HepG2 (cell line): ENCODE measurements around the gene HNRNPUL2. TPM values are rescaled to one million over a fixed set of nuclear protein-coding genes. Genes with fewer than 3 reads are reported as not detected.

Experiments used
- BCL3 ChIP-seq: sonication (generic); formaldehyde crosslinking; IDR thresholded peaks from 2 replicates; pipeline ENCODE4 v1.5.1; 2020; ENCODE audit warnings: mild to moderate bottlenecking, missing genetic modification reagents, moderate library complexity
- DNMT3B ChIP-seq: conservative IDR thresholded peaks from 2 replicates; pipeline ENCODE4 v1.6.1; 2016; ENCODE audit warnings: missing biosample characterization, control low read depth
- ERF ChIP-seq: IDR thresholded peaks from 2 replicates; pipeline ENCODE4 v1.6.1; 2018; ENCODE audit warnings: missing biosample characterization, missing genetic modification reagents
- HMG20A ChIP-seq: IDR thresholded peaks from 2 replicates; pipeline ENCODE4 v1.6.1; 2016; ENCODE audit warnings: borderline replicate concordance
- HNF1A ChIP-seq, 2 experiments: sonication (generic) in 1 of 2; formaldehyde crosslinking in 1 of 2; IDR thresholded peaks; 2 replicates each; pipeline versions ENCODE4 v1.4.0 to v1.6.1; 2016 to 2020; ENCODE audit warnings: borderline replicate concordance in 1 of 2, low read depth in 1 of 2, mild to moderate bottlenecking in 1 of 2, missing genetic modification reagents in 1 of 2
- NCOA2 ChIP-seq: sonication (generic); formaldehyde crosslinking; IDR thresholded peaks from 2 replicates; pipeline ENCODE4 v1.8.0; 2022; ENCODE audit warnings: inconsistent platforms
- RORA ChIP-seq: sonication (generic); formaldehyde crosslinking; IDR thresholded peaks from 2 replicates; pipeline ENCODE4 v1.5.0; 2020; ENCODE audit warnings: mild to moderate bottlenecking, missing genetic modification reagents, moderate library complexity
- ZKSCAN1 ChIP-seq: fragments of 150-350 bp; IDR thresholded peaks from 2 replicates; pipeline ENCODE4 v1.6.1; 2014; ENCODE audit warnings: low read length
- ZMYM3 ChIP-seq: sonication (generic); formaldehyde crosslinking; IDR thresholded peaks from 2 replicates; pipeline ENCODE4 v1.5.1; 2020; ENCODE audit warnings: mild to moderate bottlenecking, missing genetic modification reagents
- ZNF230 ChIP-seq: sonication (generic); formaldehyde crosslinking; IDR thresholded peaks from 2 replicates; pipeline ENCODE4 v1.4.0; 2020; ENCODE audit warnings: mild to moderate bottlenecking, missing genetic modification reagents
- ZNF484 ChIP-seq: sonication (generic); formaldehyde crosslinking; IDR thresholded peaks from 2 replicates; pipeline ENCODE4 v1.5.1; 2020; ENCODE audit warnings: mild to moderate bottlenecking, low read depth, missing genetic modification reagents, borderline replicate concordance
- ZNF570 ChIP-seq: sonication (generic); formaldehyde crosslinking; IDR thresholded peaks from 2 replicates; pipeline ENCODE4 v1.4.0; 2020; ENCODE audit warnings: mild to moderate bottlenecking, missing genetic modification reagents, borderline replicate concordance
- polyA plus RNA-seq, 8 experiments: library from polyadenylated mRNA; depleted of rRNA in 3 of 8; stranded (reverse) in 7 of 8; unstranded in 1 of 8; fragments of >200 nt; fragmentation: Illumina TruSeq in 4 of 8; extraction: Trizol in 4 of 8; gene quantifications; 2 replicates each; pipeline versions ENCODE4 v1.2.1 to v1.2.3, GENCODE V29; 2011 to 2016; ENCODE audit warnings: low read depth in 4 of 8, missing spikeins in 1 of 8, mixed read lengths in 1 of 8; ENCODE audit not compliant: insufficient read depth in 1 of 8
- total RNA-seq, 5 experiments: library from RNA; depleted of rRNA; stranded (reverse); fragments of >200 nt; fragmentation: Illumina TruSeq; extraction: Trizol; gene quantifications; 2 replicates each; pipeline ENCODE4 v1.2.3, GENCODE V29; 2016; ENCODE audit warnings: low read depth in 1 of 5
- TF ChIP-seq, protein P1 (sequence below), 2 experiments: fragments of 450-650 bp in 1 of 2; sonication (generic) in 1 of 2; formaldehyde crosslinking in 1 of 2; IDR thresholded peaks; 2 replicates each; pipeline versions ENCODE4 v1.6.1 to v1.8.0; 2016 to 2022; ENCODE audit warnings: antibody characterized with exemption in 1 of 2, mild to moderate bottlenecking in 1 of 2, missing genetic modification reagents in 1 of 2

HNRNPUL2 gene
- total and polyA plus RNA-seq, 2 of the 13 experiments (the other 11 are each of a cell fraction or from before 2014, with no cell fraction given), result 8.4 to 9.6 TPM

DNA sequence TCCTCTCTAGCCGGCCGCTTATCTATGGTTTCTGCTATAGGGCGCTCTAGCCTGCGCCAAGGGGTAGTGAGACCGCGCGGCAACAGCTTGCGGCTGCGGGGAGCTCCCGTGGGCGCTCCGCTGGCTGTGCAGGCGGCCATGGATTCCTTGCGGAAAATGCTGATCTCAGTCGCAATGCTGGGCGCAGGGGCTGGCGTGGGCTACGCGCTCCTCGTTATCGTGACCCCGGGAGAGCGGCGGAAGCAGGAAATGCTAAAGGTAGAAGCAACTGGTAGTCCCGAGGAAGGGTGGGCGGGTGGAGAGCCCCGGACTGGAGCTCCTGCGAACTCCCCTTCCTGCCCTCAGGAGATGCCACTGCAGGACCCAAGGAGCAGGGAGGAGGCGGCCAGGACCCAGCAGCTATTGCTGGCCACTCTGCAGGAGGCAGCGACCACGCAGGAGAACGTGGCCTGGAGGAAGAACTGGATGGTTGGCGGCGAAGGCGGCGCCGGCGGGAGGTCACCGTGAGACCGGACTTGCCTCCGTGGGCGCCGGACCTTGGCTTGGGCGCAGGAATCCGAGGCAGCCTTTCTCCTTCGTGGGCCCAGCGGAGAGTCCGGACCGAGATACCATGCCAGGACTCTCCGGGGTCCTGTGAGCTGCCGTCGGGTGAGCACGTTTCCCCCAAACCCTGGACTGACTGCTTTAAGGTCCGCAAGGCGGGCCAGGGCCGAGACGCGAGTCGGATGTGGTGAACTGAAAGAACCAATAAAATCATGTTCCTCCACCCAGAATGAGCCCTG is 55.5 kb downstream of the HNRNPUL2 start, which contains the start of the genes LBHD1 and UQCC3 (continued):
- TF ChIP-seq ZNF484 (CRISPR knock-in tag), result no peak
- TF ChIP-seq ERF (CRISPR knock-in tag), result peak; percentile 74
- TF ChIP-seq BCL3 (CRISPR knock-in tag), result no peak; the same call in 1 of the 2 replicates
- TF ChIP-seq, protein P1, sequence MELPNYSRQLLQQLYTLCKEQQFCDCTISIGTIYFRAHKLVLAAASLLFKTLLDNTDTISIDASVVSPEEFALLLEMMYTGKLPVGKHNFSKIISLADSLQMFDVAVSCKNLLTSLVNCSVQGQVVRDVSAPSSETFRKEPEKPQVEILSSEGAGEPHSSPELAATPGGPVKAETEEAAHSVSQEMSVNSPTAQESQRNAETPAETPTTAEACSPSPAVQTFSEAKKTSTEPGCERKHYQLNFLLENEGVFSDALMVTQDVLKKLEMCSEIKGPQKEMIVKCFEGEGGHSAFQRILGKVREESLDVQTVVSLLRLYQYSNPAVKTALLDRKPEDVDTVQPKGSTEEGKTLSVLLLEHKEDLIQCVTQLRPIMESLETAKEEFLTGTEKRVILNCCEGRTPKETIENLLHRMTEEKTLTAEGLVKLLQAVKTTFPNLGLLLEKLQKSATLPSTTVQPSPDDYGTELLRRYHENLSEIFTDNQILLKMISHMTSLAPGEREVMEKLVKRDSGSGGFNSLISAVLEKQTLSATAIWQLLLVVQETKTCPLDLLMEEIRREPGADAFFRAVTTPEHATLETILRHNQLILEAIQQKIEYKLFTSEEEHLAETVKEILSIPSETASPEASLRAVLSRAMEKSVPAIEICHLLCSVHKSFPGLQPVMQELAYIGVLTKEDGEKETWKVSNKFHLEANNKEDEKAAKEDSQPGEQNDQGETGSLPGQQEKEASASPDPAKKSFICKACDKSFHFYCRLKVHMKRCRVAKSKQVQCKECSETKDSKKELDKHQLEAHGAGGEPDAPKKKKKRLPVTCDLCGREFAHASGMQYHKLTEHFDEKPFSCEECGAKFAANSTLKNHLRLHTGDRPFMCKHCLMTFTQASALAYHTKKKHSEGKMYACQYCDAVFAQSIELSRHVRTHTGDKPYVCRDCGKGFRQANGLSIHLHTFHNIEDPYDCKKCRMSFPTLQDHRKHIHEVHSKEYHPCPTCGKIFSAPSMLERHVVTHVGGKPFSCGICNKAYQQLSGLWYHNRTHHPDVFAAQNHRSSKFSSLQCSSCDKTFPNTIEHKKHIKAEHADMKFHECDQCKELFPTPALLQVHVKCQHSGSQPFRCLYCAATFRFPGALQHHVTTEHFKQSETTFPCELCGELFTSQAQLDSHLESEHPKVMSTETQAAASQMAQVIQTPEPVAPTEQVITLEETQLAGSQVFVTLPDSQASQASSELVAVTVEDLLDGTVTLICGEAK (IDR thresholded peaks at IDR 0.05), result no peak
- TF ChIP-seq, protein P1 (CRISPR knock-in tag; IDR thresholded peaks at IDR 0.05), result peak; percentile 72; the same call in 1 of the 2 replicates
- TF ChIP-seq ZNF230 (CRISPR knock-in tag), result no peak
- no peak for TF ChIP-seq HMG20A (CRISPR knock-in tag)
- TF ChIP-seq RORA (CRISPR knock-in tag), result no peak
- TF ChIP-seq HNF1A (IDR thresholded peaks at IDR 0.05; ENCODE audit: low read depth), result no peak
- TF ChIP-seq HNF1A (CRISPR knock-in tag; IDR thresholded peaks at IDR 0.05; ENCODE audit: borderline replicate concordance), result 0 out of 2 replicates have a peak, but pooled peaks have one; percentile 53
- TF ChIP-seq DNMT3B (CRISPR knock-in tag), result 0 out of 2 replicates have a peak, but pooled peaks have one; percentile 72
- no peak for TF ChIP-seq ZNF570 (CRISPR knock-in tag)
- 0 out of 2 replicates have a peak, but pooled peaks have one; percentile 29 for TF ChIP-seq ZMYM3 (CRISPR knock-in tag)
- peak; percentile 38; the same call in 1 of the 2 replicates for TF ChIP-seq NCOA2 (CRISPR knock-in tag)
- no peak for TF ChIP-seq ZKSCAN1
